Activated CD4-positive, alpha-beta T cell treated with anti-CD3 and anti-CD28 coated beads for 1 hour (primary cell): ENCODE results near the gene TSPAN9.

Source experiments
- DNase-seq: peaks from one replicate; pipeline ENCODE4 v3.0.0-alpha.2; 2020

Gene TSPAN9

GRCh38 chr12:3145033-3145432 is 67.9 kb downstream of the TSPAN9 start:
- no peak for DNase-seq

DNA sequence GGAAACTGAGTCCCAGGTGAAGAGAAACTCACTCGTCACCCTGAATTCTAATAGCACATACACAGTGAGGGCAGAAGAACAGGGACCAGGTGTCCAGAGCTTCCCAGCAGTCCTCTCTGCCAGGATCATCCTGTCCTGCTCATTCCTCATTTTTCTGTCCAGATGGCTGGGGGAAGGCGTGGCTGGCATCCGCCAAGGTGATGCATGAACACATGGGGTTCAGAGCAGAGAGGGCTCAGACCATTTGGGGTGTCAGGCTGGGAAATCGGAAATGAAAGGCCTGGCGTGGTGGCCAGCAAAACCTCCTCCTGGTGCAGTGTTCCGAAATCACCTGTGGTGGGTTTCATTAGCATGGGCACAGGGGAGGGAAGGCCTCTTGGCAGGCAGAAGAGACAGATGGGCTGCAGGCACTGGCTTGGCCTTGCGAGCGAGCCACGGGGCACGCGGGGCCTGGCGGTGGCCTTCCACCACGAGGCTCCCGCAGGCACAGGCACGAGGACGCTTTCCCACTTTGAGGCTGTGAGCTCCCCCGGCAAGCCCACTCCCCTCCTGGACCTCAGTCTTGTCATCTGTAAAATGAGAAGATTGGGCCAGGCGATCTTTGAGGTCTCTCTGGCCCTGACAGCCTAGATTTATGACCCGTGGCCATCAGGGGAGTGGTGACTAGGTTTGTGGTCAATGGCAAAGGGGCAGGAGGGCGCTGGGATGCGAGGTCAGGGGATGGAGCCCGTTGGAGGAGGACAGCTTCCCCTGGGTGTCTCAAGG is 68.5 kb downstream of the TSPAN9 start:
- DNase-seq: no peak

DNA sequence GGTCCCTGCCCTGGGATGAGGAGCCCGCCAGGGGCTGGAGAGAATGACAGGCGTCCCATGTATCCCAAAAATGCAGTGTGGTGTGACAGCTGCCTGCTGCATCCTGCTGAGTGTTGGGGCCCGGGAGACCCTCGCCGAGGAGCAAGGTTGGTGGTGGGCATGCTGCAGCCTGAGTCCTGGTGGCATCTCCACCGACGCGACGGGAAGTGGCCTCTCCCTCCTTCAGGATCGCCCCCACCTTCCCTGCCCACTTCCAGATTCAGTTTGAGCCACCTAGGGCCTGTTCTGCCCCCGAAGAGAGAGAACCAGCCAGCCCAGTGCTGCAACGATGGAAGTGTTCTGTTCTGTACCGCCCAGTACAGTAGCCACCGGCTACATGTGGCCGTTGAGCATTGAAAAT is 70.1 kb downstream of the TSPAN9 start:
- no peak for DNase-seq

GRCh38 chr12:3148366-3149000 is 71.3 kb downstream of the TSPAN9 start:
- no peak for DNase-seq

DNA sequence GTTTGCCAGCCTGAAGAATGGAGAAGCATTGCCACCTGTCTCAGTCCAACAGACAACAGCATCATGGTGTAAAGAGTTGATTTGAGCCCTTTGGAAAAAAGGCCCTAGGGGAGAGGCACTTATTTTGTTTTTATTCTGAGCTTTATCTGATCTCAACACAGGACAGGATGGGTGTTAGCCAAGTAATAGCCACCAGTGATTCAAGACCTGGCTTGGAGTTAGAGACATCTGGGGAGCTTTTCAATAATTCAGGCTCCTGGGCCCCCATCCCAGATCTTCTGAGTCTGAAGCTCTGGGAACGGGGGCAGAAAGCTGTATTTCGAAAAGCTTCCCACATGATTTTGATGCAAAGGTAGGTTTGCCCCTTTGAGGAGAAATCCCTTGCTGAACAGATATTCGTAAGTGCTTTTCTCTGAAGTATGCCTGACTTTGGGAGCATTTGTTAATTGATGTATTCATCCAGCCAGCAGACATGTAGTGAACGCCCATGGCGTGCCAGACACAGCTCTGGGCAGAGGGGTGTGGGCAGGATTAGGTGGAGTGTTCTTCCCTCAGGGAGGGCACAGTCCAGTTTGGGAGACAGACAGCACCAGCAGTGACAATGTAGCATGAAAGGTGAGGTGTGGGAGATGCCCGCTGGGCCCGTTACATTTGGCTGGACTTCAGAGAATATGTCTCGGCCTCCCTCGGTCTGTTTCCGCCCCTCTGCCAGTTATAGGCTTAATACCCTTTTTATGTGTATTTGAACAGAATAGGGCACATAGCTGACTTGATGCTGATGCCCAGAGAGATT is 72.5 kb downstream of the TSPAN9 start:
- no peak for DNase-seq

- DNase-seq: no peak
Measured at GRCh38 chr12:3150308-3150670, 73.1 kb downstream of the TSPAN9 start.

GRCh38 chr12:3150931-3151835 is 74.0 kb downstream of the TSPAN9 start:
- DNase-seq: no peak

DNA sequence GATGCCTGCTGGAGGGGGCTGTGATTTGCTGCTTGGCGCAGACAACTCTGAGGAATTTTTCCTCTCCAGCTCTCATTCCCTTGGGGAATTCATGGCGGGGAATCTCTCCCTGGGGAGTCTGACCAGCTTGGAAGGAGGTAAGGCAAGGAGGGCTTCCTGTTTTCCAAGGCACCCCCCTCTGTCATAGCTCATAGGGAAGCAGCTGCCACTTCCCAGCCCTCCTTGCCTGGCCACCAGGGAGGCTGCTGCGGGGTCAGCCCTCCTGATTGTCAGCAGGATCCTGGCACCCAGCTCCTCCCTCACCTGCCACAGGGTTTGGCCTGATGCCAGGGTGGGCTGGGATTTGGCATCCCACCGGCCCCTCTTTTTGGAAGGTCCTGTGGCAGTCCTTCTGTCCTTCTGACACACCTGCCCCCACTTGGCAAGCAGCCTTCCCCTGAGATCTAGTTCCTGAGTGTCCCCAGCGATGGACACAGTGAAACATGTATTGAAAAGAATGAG is 74.9 kb downstream of the TSPAN9 start:
- DNase-seq: no peak

GRCh38 chr12:3152892-3153291 is 75.7 kb downstream of the TSPAN9 start:
- no peak for DNase-seq

DNA sequence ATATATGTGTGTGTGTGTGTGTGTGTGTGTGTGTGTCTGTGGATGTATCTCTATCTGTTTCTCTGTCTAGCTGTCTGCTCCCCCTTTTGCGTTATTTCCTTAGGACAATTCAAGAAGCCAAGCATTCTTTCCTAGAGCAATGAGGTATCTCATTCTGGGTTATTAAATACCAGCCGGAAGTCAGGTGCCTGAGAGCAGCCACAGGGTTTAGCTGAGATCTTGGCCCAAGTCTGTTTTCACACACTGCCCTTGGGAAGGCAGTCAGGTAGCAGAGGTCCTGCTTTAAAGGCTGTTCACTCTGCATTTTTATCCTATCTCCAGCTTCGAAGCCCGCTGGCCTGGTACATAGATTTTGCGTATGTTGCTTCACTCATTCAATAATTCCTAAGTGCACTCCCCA is 76.8 kb downstream of the TSPAN9 start:
- DNase-seq: no peak

DNA sequence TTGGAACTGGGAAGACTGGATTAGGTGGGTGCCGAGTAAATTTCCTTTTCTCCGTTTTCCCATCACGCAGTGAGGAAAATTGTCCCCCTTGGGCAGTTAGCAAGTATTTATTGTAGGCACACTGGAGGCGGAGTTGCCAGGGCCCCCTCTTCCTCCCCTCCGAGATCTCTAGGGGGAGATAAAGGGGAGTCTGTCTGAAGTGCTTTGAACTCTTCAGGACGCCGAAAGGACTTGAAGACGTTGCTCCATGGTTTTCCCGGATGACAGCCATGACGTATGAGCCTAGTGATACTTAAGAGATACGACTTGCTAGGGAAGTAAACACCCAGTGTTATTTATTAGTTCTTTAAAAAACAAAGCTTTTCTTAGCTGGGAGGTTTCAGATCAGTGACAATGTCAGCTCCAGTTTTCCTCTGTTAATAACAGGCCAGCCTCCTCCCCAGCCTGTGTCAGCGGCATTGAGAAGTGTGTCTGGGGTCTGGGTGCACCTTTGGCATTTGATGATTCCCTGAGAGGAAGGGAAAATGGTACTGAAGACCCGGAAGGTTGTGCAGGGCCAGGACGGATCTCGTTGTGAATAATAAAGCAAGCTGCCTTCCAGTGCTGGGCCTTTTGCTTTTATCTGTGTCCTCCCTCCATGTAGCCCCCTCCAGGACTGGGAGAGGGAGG is 78.7 kb downstream of the TSPAN9 start:
- DNase-seq: no peak

- no peak for DNase-seq
Measured at GRCh38 chr12:3157581-3158323, 80.6 kb downstream of the TSPAN9 start.

DNA sequence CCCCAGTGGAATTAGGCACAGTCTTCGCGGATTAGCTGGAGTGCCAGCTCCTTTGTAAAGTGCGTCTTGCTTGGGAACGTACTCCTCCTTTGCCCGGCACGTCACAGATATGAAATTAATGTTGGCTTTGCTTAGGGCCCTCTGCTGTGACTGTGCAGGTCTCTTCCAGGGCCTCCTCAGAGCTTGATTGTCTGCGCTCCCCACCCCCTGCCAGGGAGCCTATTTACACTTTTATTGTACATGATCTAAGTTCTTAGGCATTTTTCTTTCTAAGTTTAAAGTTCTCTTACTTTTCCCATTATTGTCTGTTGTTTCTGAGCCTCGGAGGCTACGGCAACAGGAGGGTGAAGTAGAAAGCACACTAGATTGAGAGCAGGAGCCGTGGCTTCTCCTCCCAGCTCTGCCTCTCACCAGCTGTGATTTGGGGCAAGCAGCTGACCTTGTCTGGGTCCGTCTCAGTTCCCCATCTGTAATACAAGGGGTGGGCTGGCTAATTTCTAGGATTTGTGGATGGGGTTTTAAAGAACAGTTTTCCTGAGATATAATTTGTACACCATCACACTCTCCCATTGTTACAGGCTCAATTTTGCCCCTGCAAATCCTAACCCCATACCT is 81.8 kb downstream of the TSPAN9 start:
- DNase-seq: no peak

DNA sequence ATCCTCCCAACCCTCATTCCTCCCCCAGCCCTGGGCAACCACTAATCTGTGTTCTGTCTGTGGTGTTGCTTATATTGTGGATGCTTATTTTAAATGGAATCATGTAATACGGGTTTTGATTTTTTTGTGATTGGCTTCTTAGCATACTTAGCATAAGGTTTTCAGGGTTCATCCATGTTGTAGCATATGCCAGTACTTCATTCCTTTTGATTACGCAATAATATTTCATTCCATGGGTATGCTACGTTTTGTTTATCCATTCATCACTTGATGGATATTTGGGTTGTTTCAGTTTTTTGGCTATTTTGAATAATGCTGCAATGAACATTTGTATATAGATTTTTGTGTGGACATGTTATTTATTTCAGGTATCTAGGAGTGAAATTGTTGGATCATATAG is 82.9 kb downstream of the TSPAN9 start:
- DNase-seq: no peak

DNA sequence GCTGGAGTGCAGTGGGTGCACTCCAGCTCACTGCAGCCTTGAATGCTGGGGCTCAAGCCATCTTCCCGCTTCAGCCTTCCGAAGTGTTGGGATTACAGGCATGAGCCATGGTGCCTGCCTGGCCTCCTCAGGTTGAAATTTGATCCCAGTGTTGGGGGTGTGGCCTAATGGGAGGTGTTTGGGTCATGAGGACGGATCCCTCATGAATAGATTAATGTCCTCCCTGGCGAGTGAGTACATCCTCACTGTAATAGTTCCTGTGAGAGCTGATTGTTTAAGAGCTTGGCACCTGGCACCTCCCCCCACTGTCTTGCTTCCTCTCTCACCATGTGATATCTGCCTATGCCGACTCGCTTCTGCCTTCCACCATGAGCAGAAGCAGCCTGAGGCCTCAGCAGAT is 84.7 kb downstream of the TSPAN9 start:
- DNase-seq: no peak

DNA sequence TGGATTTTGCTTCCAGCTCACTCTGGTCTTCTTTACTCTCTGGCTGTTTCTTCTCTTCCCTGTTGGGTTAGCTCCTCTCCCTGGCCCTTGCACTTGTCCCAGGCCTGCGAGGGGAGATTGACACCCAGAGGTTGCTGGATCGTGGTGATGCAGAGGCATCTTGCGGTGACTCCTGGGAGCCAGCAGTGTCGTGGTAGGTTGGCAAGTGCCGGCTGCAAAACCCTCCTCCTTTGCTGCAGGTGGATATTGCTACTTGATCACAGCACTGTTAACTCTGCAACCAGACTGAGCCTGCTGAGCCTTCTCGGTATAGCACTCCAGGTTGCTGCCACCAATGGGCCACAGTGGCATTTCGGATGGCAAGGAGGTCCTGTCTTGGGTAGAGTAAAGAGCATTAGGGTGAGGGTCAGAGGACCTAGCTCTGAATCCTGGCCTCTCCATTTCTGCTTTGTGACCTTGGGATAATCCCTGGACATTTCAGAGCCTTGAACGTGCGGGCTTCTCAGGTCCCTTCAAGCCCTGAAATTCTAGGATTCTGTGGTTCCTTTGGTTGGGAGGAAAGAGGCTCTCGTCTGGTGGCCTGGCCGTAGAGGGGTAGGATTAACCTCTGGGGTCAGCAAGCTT is 87.4 kb downstream of the TSPAN9 start:
- DNase-seq: no peak

DNA sequence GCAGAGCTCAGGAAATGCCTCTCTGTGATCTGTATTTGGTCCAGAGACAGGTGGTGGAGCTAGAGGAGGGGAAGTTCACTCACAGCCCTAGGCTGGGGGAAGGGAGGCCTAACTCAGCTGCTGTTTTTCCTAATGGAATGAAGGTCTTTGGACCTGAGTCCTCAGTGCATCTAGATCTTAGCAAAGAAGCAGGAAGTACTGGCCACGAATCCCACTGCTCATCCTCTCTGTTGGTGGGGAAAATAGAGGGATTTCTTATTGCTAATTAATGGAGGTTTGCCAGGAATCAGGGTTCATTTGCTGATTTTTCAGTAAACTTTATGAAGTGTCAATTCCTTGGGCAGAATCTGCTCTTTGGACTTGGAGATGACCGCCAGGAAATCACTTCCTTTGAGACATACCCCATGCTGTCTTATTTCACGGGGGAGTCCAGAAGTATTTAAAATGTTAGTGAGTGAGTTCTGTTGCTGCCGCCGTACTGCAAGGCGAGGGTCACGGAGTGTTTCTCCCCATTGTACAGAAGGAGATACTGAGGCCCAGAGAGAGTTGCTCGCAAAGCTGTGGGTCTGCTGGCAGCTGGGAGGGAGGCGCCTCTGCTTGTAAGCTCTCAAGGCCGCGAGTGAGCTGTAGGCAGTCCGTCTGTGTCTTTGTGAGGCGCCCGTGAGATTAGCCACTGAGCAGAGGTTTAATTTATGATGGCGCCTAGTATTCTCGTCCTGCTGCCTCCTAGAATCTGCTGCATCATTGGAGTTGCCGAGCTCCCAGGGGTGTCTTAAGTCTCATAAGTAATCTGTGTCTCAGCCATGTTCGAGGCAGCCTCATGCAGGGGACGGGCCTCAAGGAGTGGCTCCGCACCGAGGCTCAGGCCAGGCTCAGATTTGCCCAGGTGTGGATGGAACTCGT is 88.2 kb downstream of the TSPAN9 start:
- no peak for DNase-seq

DNA sequence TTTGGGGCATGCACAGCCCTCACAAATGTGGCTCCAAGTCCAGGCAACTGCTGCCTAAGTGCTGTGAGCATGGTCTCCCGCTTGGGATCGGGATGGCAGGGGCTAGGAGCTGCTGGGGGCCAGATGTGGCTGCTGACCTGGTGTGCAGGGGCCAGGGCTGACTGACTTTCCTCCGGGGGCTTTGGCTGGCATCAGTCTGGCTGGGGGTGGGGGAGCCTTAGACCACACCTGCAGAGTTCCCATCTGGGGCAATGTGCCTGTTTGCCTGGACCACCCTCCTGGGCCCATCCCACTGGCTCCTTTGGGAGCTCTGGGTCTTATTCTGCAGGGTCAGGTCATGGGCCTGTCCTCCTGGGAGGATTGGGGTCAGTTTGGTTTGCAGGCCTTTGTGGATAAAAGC is 90.5 kb downstream of the TSPAN9 start:
- no peak for DNase-seq
